Tibial nerve (tissue), 4 donors: ENCODE data around the gene SYNRG.

Source experiments
- CTCF ChIP-seq, 5 experiments: fragments of 200-600 bp in 3 of 5; fragments of 450-650 bp in 2 of 5; sonication (generic) in 3 of 5; IDR thresholded peaks; one replicate each; pipeline ENCODE4 v1.5.1; 2016 to 2019; ENCODE audit warnings: antibody characterized with exemption in 5 of 5, mild to moderate bottlenecking in 3 of 5, moderate library complexity in 2 of 5
- EP300 ChIP-seq, 2 donors: sonication (generic); formaldehyde crosslinking; IDR thresholded peaks; one replicate each; pipeline ENCODE4 v1.6.1; 2017; ENCODE audit warnings: antibody characterized with exemption in 2 of 2, mild to moderate bottlenecking in 1 of 2
- POLR2A ChIP-seq, 2 donors: fragments of 450-650 bp; IDR thresholded peaks; one replicate each; pipeline ENCODE4 v1.6.1; 2017; ENCODE audit warnings: antibody characterized with exemption in 2 of 2, mild to moderate bottlenecking in 2 of 2, moderate library complexity in 2 of 2

GRCh38 chr17:37545486-37545885 is 63.7 kb downstream of the SYNRG start:
- TF ChIP-seq CTCF (IDR thresholded peaks at IDR 0.05) (no peak), EP300 (IDR thresholded peaks at IDR 0.05) (no peak), POLR2A (IDR thresholded peaks at IDR 0.05) (no peak)
